ENCODE data around the gene TUBB3. TPM values are rescaled to one million over a fixed set of nuclear protein-coding genes. Genes with fewer than 3 reads are reported as not detected.
A peak's percentile ranks its signal among the peaks of the same experiment; 100 is the strongest.

Gene TUBB3
- total RNA-seq, 1 donor from 2014 or later: 541 TPM

DNA sequence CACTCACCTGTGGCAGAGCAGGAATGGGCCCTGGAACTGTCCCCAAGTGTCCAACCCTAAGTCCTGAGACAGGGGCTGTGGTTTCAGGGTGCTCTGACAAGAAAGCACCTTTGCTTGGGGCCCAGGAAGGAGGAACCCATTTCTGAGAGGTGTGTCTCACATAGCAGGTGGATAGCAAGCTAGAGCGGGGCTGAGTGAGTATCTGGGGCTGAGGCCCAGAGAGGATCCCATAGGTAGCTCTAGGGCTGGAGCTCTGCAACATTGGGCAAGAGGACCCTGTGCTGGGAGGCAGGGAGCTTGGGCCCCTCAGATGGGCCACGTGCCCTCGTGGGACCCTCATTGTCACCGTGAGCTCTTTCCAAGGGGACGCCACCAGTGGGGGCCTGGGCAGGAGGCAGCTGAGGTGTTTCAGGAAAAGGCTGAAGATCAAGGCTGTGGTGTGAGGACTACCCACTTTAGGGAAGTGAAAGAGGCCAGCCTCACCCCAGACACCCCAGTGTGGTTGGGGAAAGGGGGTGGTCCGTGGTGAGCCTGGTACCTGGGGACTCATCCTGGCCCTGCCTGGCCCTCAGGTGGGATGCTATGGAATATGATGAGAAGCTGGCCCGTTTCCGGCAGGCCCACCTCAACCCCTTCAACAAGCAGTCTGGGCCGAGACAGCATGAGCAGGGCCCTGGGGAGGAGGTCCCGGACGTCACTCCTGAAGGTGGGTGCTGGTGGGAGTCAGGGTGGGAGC lies 30.7 kb downstream of the TUBB3 start:
- Mint-ChIP-seq H3K9me3 (no peaks in the 10 kb centered on the region), H3K36me3 (ENCODE audit: low read depth) (peaks cover 11% of the 10 kb centered on the region), H3K4me3 (no peak overlapping the region), H3K4me1 (peaks cover 9% of the 10 kb centered on the region), H3K27me3 (ENCODE audit: low read depth) (no peaks in the 10 kb centered on the region), H3K27ac (ENCODE audit: unreplicated experiment) (no peak overlapping the region)
- no peak for DNase-seq (ENCODE audit: low read depth, low spot score)
- TF ChIP-seq, protein P1, sequence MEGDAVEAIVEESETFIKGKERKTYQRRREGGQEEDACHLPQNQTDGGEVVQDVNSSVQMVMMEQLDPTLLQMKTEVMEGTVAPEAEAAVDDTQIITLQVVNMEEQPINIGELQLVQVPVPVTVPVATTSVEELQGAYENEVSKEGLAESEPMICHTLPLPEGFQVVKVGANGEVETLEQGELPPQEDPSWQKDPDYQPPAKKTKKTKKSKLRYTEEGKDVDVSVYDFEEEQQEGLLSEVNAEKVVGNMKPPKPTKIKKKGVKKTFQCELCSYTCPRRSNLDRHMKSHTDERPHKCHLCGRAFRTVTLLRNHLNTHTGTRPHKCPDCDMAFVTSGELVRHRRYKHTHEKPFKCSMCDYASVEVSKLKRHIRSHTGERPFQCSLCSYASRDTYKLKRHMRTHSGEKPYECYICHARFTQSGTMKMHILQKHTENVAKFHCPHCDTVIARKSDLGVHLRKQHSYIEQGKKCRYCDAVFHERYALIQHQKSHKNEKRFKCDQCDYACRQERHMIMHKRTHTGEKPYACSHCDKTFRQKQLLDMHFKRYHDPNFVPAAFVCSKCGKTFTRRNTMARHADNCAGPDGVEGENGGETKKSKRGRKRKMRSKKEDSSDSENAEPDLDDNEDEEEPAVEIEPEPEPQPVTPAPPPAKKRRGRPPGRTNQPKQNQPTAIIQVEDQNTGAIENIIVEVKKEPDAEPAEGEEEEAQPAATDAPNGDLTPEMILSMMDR (conservative IDR thresholded peaks at IDR 0.05): no peak

DNA sequence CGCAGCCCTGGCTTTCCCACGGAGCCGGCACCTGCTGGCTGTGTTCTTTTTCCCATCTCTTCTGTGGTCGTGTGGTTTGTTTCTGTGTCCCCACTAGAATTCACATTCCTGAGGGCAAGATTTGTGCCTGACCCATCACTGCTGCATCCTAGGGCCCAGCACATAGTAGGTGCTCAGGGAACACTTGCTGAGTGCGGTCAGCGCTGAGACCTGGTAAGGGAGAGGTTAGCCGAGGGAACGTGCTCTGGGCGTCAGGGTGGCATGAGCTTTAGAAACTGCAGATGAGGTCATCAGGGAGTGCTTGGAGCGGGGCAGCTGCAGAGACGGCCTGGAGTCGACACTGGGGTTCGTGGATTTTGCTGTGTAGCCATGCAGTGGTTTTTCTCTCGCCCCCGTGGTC lies 31.3 kb downstream of the TUBB3 start:
- Mint-ChIP-seq H3K4me1 (peaks cover 9% of the 10 kb centered on the region), H3K9me3 (no peaks in the 10 kb centered on the region), H3K27me3 (ENCODE audit: low read depth) (no peaks in the 10 kb centered on the region), H3K27ac (ENCODE audit: unreplicated experiment) (peak overlapping the region; percentile 45), H3K4me3 (peak overlapping the region; percentile 61), H3K36me3 (ENCODE audit: low read depth) (peaks cover 11% of the 10 kb centered on the region)
- no peak for DNase-seq (ENCODE audit: low read depth, low spot score)
- TF ChIP-seq, protein P1 (conservative IDR thresholded peaks at IDR 0.05): no peak

DNA sequence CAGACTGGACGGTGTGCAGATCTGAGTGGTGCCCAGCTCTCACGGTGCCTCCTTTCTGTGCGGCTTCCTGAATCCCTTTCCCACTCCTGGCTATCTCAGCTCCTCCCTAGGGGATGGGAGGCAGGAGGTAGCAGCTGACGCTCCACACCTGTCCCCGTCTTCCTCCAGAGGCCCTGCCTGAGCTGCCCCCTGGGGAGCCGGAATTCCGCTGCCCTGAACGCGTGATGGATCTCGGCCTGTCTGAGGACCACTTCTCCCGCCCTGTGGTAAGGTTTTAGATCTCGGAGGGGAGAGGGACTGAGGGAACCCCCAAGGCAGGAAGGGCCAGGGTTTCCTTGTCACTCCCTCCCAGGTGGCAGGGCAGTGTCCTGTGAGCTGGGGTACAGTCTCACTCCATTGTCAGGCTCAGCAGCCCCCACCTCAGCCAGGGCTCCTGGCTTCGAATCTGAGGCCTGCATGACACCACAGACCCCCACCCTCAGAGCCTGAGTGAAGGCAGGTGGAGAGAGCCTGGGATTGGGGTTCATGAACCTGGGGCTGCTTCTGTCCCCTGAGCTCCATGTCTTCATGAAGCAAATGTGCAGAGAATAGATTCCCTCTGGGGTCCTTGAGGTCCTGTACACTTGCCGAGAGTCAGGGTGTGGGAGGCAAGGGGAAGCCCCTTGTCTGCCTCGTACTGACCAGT lies 32.0 kb downstream of the TUBB3 start:
- H3K4me3 Mint-ChIP-seq: peak overlapping the region; percentile 61
- H3K27me3 Mint-ChIP-seq (ENCODE audit: low read depth): no peaks in the 10 kb centered on the region
- TF ChIP-seq, protein P1 (conservative IDR thresholded peaks at IDR 0.05): no peak
- no peaks in the 10 kb centered on the region for H3K9me3 Mint-ChIP-seq
- no peak for DNase-seq (ENCODE audit: low read depth, low spot score)
- H3K36me3 Mint-ChIP-seq (ENCODE audit: low read depth): peaks cover 14% of the 10 kb centered on the region
- H3K4me1 Mint-ChIP-seq: peaks cover 6% of the 10 kb centered on the region
- no peak overlapping the region for H3K27ac Mint-ChIP-seq (ENCODE audit: unreplicated experiment)

DNA sequence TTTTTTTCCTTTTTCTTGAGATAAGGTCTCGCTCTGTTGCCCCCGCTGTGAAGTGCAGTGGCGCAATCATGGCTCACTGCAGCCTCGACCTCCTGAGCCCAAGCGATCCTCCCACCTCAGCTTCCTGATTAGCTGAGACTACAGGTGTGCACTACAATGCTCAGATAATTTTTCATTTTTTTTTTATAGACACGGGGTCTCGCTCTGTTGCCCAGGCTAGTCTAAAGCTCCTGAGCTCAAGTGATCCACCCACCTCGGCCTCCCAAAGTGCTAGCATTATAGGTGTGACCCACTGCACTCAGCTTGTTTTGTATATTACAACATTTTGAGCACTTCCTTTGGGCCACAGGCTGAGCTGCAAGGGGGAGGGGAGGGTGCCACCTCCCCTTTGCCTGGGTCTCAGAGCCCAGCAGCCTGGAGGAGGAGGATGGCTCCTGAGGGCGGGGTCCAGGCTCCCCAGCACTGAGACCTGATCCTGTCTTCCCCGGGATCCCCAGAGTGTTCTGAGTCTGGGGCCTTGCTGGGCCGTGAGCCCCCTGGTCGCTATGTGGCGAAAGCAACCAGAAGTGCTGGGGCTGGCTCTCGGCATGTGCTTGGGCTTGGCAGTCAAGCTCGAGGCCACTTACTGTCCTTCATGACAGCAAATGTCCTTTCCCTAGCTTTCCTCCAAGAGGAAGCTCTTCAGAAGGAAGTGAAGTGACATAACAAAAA lies 33.5 kb downstream of the TUBB3 start:
- peaks cover 14% of the 10 kb centered on the region for H3K36me3 Mint-ChIP-seq (ENCODE audit: low read depth)
- no peak overlapping the region for H3K27ac Mint-ChIP-seq (ENCODE audit: unreplicated experiment)
- TF ChIP-seq, protein P1 (conservative IDR thresholded peaks at IDR 0.05): no peak
- peaks cover 5% of the 10 kb centered on the region for H3K4me1 Mint-ChIP-seq
- no peak for DNase-seq (ENCODE audit: low read depth, low spot score)
- H3K27me3 Mint-ChIP-seq (ENCODE audit: low read depth): no peaks in the 10 kb centered on the region
- H3K9me3 Mint-ChIP-seq: no peaks in the 10 kb centered on the region
- no peak overlapping the region for H3K4me3 Mint-ChIP-seq

DNA sequence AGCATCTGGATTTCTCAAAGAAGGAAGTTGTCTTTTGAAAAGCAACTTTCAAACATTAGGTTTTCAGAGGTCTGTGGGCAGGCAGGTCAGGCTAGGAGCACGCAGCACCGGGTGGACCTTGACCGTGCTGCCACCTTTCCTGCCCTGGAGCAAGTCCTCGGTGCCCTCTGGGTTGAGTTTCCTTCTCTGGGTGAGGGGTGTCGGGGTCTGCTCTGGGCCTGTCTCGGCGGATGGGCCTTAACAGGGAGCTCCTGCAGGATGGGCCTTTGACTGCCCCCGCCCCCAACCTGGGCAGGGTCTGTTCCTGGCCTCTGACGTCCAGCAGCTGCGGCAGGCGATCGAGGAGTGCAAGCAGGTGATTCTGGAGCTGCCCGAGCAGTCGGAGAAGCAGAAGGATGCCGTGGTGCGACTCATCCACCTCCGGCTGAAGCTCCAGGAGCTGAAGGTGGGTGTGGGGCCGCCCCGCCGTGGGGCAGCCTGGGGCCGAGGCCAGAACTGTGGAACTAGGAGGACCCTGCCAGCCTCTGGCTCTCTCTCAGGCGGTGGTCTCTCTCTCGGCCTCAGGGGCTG lies 34.2 kb downstream of the TUBB3 start:
- no peak for DNase-seq (ENCODE audit: low read depth, low spot score)
- TF ChIP-seq, protein P1 (conservative IDR thresholded peaks at IDR 0.05): no peak
- no peak overlapping the region for H3K27ac Mint-ChIP-seq (ENCODE audit: unreplicated experiment)
- peaks cover 5% of the 10 kb centered on the region for H3K4me1 Mint-ChIP-seq
- no peaks in the 10 kb centered on the region for H3K27me3 Mint-ChIP-seq (ENCODE audit: low read depth)
- peaks cover 14% of the 10 kb centered on the region for H3K36me3 Mint-ChIP-seq (ENCODE audit: low read depth)
- no peak overlapping the region for H3K4me3 Mint-ChIP-seq
- no peaks in the 10 kb centered on the region for H3K9me3 Mint-ChIP-seq
